Pons (tissue), 1 donor: ENCODE results near the gene BCL10.
A peak's percentile ranks its signal among the peaks of the same experiment; 100 is the strongest.

Experiments
- DNase-seq: peaks from one replicate; pipeline ENCODE4 v3.0.0-alpha.2; 2016; ENCODE audit warnings: low spot score

The BCL10 gene

GRCh38 chr1:85276215-85276977, at the start of gene BCL10:
BCL10 (minus strand) TSS chr1:85276632; CDS start chr1:85276352, 280 bp downstream.
- peak; percentile 98 for DNase-seq

GRCh38 chr1:85325920-85326319, 49.5 kb upstream of the BCL10 start:
- no peak for DNase-seq

- DNase-seq = no peak
These were observed 47.3 kb upstream of the BCL10 start for GRCh38 chr1:85323770-85324169.

GRCh38 chr1:85322655-85323054, 46.2 kb upstream of the BCL10 start:
- DNase-seq = no peak

- DNase-seq = no peak
These were observed 45.0 kb upstream of the BCL10 start for GRCh38 chr1:85321237-85321964.

GRCh38 chr1:85320371-85321131, 44.1 kb upstream of the BCL10 start:
- no peak for DNase-seq

GRCh38 chr1:85319931-85320330, 43.5 kb upstream of the BCL10 start:
- DNase-seq = no peak

- DNase-seq = no peak
These were observed 43.1 kb upstream of the BCL10 start for GRCh38 chr1:85319491-85319890.

- no peak for DNase-seq
These were observed 41.8 kb upstream of the BCL10 start for GRCh38 chr1:85318217-85318616.

GRCh38 chr1:85317560-85317959, 41.1 kb upstream of the BCL10 start:
- no peak for DNase-seq

- DNase-seq = no peak
These were observed 39.9 kb upstream of the BCL10 start for GRCh38 chr1:85316321-85316720.

- no peak for DNase-seq
These were observed 39.4 kb upstream of the BCL10 start for GRCh38 chr1:85315789-85316188.

GRCh38 chr1:85314726-85315125, 38.3 kb upstream of the BCL10 start:
- DNase-seq = no peak

GRCh38 chr1:85313888-85314696, 37.7 kb upstream of the BCL10 start:
- no peak for DNase-seq

- DNase-seq = no peak
These were observed 35.4 kb upstream of the BCL10 start for GRCh38 chr1:85311818-85312217.

GRCh38 chr1:85308833-85309350, 32.5 kb upstream of the BCL10 start:
- no peak for DNase-seq

- DNase-seq = peak; percentile 69
These were observed 31.8 kb upstream of the BCL10 start for GRCh38 chr1:85307987-85308832.

- DNase-seq = no peak
These were observed 29.8 kb upstream of the BCL10 start for GRCh38 chr1:85306236-85306635.

GRCh38 chr1:85303440-85304162, 27.2 kb upstream of the BCL10 start:
- DNase-seq = no peak

GRCh38 chr1:85300140-85300539, 23.7 kb upstream of the BCL10 start:
- DNase-seq = no peak
